ENCODE results near the gene SCYL2.

GRCh38 chr12:100346660-100347059, 79.7 kb downstream of the SCYL2 start:
- TF ChIP-seq ZNF133 (tag by site-specific recombination; IDR thresholded peaks at IDR 0.05) = no peak
- TF ChIP-seq CTCF (tag by site-specific recombination; IDR thresholded peaks at IDR 0.05) = no peak
- no peak for TF ChIP-seq ZNF174 (tag by site-specific recombination; IDR thresholded peaks at IDR 0.05)

Data from HEK293 (cell line).